ENCODE data around the gene STEEP1. TPM values are rescaled to one million over a fixed set of nuclear protein-coding genes. Genes with fewer than 3 reads are reported as not detected.

The STEEP1 gene
- total RNA-seq = 39.3 and 44.0 TPM in 2 replicates

GRCh38 chrX:119565107-119565663 lies at the start of gene STEEP1:
Gene STEEP1 (minus strand): TSS chrX:119565409. CDS start chrX:119565355, 54 bp downstream.

DNA sequence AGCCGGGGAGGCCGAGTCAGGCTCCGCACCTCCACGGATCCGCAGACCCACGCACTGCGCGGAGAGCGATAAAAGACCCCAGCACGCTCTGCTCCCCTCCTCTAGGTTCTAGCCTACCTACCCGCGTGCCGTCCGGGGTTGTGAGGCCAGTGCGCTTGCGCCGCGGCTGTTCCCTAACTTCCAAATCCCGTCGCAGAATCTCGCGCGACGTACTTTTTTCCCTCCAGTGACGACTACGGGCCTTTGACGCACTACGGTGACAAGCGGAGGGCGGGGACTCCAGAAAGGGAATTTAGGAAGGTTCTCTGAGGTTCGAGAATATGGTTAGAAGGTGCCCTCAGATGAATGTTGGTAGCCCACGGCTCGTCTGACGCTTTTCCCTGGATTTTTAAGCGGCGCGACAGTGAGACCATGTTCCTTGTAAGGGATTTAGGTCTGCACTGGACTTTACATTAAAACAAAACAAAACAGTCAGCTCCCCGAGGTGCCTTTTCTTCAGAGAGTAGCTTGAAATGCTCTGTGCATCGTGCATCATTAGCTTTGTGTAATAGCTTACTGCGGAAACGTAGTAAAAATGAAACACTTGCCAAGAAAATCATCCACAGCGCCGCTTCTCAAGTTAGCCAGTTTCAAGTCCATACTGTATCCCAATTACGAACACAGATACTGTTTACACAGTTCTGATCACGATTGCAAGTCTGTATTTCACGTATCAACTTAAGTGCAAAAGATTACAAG lies 41.2 kb upstream of the STEEP1 start, which contains the start of gene NKRF:
Gene NKRF (minus strand): TSS at position 145 of the 738 bp plus-strand sequence.

DNA sequence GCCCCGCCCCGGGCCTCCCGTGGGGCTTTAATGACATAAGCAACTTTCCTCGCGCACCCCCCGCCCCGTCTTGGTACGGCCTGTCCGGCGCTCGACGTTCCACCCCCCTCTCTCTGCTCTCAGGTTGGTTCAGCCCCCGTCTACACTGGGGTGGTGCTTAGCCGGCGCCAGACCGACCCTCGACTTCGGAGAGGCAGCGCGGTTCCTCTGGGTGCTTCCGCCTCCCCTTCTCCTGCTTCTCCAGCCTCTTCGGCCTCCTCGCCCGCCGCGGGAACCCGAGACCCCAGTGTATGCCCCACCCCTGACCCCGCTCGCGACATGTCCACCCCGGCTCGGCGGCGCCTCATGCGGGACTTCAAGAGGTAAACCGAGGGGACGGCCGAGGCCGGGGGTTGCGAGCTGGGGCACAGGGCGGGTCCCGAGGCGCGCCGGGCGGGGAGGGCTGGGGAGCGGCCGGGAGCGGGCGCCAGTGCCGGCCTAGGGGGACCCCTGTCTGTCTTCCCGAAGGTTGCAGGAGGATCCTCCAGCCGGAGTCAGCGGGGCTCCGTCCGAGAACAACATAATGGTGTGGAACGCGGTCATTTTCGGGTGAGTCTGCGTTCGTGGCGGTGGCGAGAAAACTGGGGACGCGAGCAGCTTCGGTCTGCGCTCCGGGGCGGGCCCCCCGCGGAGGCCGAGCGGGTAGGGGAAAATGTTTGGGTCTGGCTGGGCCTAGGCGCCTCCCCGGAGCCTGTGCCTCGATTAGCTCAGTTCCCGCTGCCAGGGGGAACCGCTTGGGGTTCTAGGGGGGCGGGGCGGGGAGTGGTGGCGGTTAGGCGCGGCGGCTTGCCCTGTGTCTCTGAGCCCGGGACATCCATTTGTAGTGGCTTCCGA lies 9.4 kb upstream of the STEEP1 start, which contains the start of gene UBE2A:
Gene UBE2A (plus strand): TSS at position 170 of the 873 bp plus-strand sequence. CDS start 149 bp downstream, at position 319.

Other genes starting within 250 kb of the STEEP1 start
- 19.1 and 28.3 TPM in 2 replicates for gene SLC25A43, start 166.1 kb downstream of the STEEP1 start, total RNA-seq
- 354 and 404 TPM in 2 replicates for gene SLC25A5, start 97.0 kb downstream of the STEEP1 start, total RNA-seq
- 22.6 and 33.2 TPM in 2 replicates for gene UBE2A, start 9.2 kb upstream of the STEEP1 start, total RNA-seq
- 7.5 and 12.0 TPM in 2 replicates for gene NKRF, start 41.0 kb upstream of the STEEP1 start, total RNA-seq
- gene SEPTIN6, start 127.8 kb upstream of the STEEP1 start, total RNA-seq = 1.4 and 7.3 TPM in 2 replicates
- under 0.01 and 0.07 TPM in 2 replicates for gene SOWAHD, start 193.2 kb upstream of the STEEP1 start, total RNA-seq
- 1,852 and 3,096 TPM in 2 replicates for gene RPL39, start 226.2 kb upstream of the STEEP1 start, total RNA-seq